Skeletal muscle satellite cell (primary cell): Measurements from ENCODE around the gene PAPPA2.

Experiments used
- H3K27me3 ChIP-seq: 2 replicates; pipeline ENCODE4 v1.7.0; 2013; ENCODE audit warnings: low read length; ENCODE audit not compliant: control insufficient read depth, insufficient read depth
- H3K36me3 ChIP-seq: 2 replicates; pipeline ENCODE4 v1.7.0; 2013; ENCODE audit warnings: mild to moderate bottlenecking, control low read depth, low read length; ENCODE audit not compliant: insufficient read depth
- H3K4me1 ChIP-seq: 2 replicates; pipeline ENCODE4 v1.7.0; 2013; ENCODE audit warnings: low read length; ENCODE audit not compliant: control insufficient read depth, insufficient read depth
- H3K4me2 ChIP-seq: 2 replicates; pipeline ENCODE4 v1.7.0; 2013; ENCODE audit warnings: mild to moderate bottlenecking, low read length
- H3K4me3 ChIP-seq: 2 replicates; pipeline ENCODE4 v1.7.0; 2013; ENCODE audit warnings: low read length
- H3K9ac ChIP-seq: 2 replicates; pipeline ENCODE4 v1.7.0; 2013; ENCODE audit warnings: mild to moderate bottlenecking, low read depth, low read length, moderate library complexity
- H3K9me3 ChIP-seq: replicated peaks from 2 replicates; pipeline ENCODE4 v1.7.0; 2013; ENCODE audit warnings: mild to moderate bottlenecking, control low read depth, low read length

The PAPPA2 gene

GRCh38 chr1:176820391-176821031 is 357.5 kb downstream of the PAPPA2 start:
- Histone ChIP-seq H3K27me3 (no peaks in the 10 kb centered on the region), H3K4me2 (no peak overlapping the region), H3K4me3 (no peak overlapping the region), H3K9ac (no peak overlapping the region), H3K4me1 (no peaks in the 10 kb centered on the region), H3K36me3 (no peaks in the 10 kb centered on the region), H3K9me3 (no peaks in the 10 kb centered on the region)

GRCh38 chr1:176826265-176826664 is 363.3 kb downstream of the PAPPA2 start:
- Histone ChIP-seq H3K27me3 (no peaks in the 10 kb centered on the region), H3K4me2 (no peak overlapping the region), H3K36me3 (no peaks in the 10 kb centered on the region), H3K4me1 (no peaks in the 10 kb centered on the region), H3K9ac (no peak overlapping the region), H3K9me3 (no peaks in the 10 kb centered on the region), H3K4me3 (no peak overlapping the region)

- H3K9me3 ChIP-seq = no peaks in the 10 kb centered on the region
- H3K4me1 ChIP-seq = no peaks in the 10 kb centered on the region
- H3K27me3 ChIP-seq = no peaks in the 10 kb centered on the region
- H3K9ac ChIP-seq = no peak overlapping the region
- H3K4me3 ChIP-seq = no peak overlapping the region
- H3K36me3 ChIP-seq = no peaks in the 10 kb centered on the region
- H3K4me2 ChIP-seq = no peak overlapping the region
Measured at GRCh38 chr1:176829261-176829660, 366.3 kb downstream of the PAPPA2 start.

- Histone ChIP-seq H3K4me3 (no peak overlapping the region), H3K27me3 (no peaks in the 10 kb centered on the region), H3K4me1 (no peaks in the 10 kb centered on the region), H3K9me3 (no peaks in the 10 kb centered on the region), H3K36me3 (no peaks in the 10 kb centered on the region), H3K4me2 (no peak overlapping the region), H3K9ac (no peak overlapping the region)
Measured at GRCh38 chr1:176831150-176831549, 368.2 kb downstream of the PAPPA2 start.

GRCh38 chr1:176837708-176838107 is 374.7 kb downstream of the PAPPA2 start:
- Histone ChIP-seq H3K4me2 (no peak overlapping the region), H3K4me1 (no peaks in the 10 kb centered on the region), H3K9me3 (no peaks in the 10 kb centered on the region), H3K4me3 (no peak overlapping the region), H3K9ac (no peak overlapping the region), H3K36me3 (no peaks in the 10 kb centered on the region), H3K27me3 (no peaks in the 10 kb centered on the region)

GRCh38 chr1:176838276-176838995 is 375.5 kb downstream of the PAPPA2 start:
- Histone ChIP-seq H3K4me2 (no peak overlapping the region), H3K9ac (no peak overlapping the region), H3K27me3 (no peaks in the 10 kb centered on the region), H3K9me3 (no peaks in the 10 kb centered on the region), H3K4me1 (no peaks in the 10 kb centered on the region), H3K4me3 (no peak overlapping the region), H3K36me3 (no peaks in the 10 kb centered on the region)

GRCh38 chr1:176839216-176839615 is 376.2 kb downstream of the PAPPA2 start:
- Histone ChIP-seq H3K4me3 (no peak overlapping the region), H3K9me3 (no peaks in the 10 kb centered on the region), H3K9ac (no peak overlapping the region), H3K4me2 (no peak overlapping the region), H3K4me1 (no peaks in the 10 kb centered on the region), H3K27me3 (no peaks in the 10 kb centered on the region), H3K36me3 (no peaks in the 10 kb centered on the region)

GRCh38 chr1:176841238-176841637 is 378.3 kb downstream of the PAPPA2 start:
- Histone ChIP-seq H3K27me3 (no peaks in the 10 kb centered on the region), H3K4me2 (no peak overlapping the region), H3K4me3 (no peak overlapping the region), H3K9ac (no peak overlapping the region), H3K36me3 (no peaks in the 10 kb centered on the region), H3K9me3 (no peaks in the 10 kb centered on the region), H3K4me1 (no peaks in the 10 kb centered on the region)

- H3K4me3 ChIP-seq = no peak overlapping the region
- no peaks in the 10 kb centered on the region for H3K9me3 ChIP-seq
Measured at GRCh38 chr1:176843352-176844297, 380.6 kb downstream of the PAPPA2 start.

GRCh38 chr1:176847052-176847451 is 384.1 kb downstream of the PAPPA2 start:
- H3K36me3 ChIP-seq = no peaks in the 10 kb centered on the region
- no peak overlapping the region for H3K9ac ChIP-seq
- no peak overlapping the region for H3K4me3 ChIP-seq
- H3K9me3 ChIP-seq = no peaks in the 10 kb centered on the region
- no peaks in the 10 kb centered on the region for H3K27me3 ChIP-seq
- H3K4me2 ChIP-seq = no peak overlapping the region
- no peaks in the 10 kb centered on the region for H3K4me1 ChIP-seq

More at GRCh38 chr1:176843352-176844297, 380.6 kb downstream of the PAPPA2 start:
- Histone ChIP-seq H3K4me1 (no peaks in the 10 kb centered on the region), H3K4me2 (no peak overlapping the region), H3K36me3 (no peaks in the 10 kb centered on the region), H3K9ac (no peak overlapping the region), H3K27me3 (no peaks in the 10 kb centered on the region)

GRCh38 chr1:176849281-176849680 is 386.3 kb downstream of the PAPPA2 start:
- no peaks in the 10 kb centered on the region for H3K9me3 ChIP-seq

More at GRCh38 chr1:176849281-176849680, 386.3 kb downstream of the PAPPA2 start:
- Histone ChIP-seq H3K9ac (no peak overlapping the region), H3K4me1 (no peaks in the 10 kb centered on the region), H3K4me3 (no peak overlapping the region), H3K27me3 (no peaks in the 10 kb centered on the region), H3K36me3 (no peaks in the 10 kb centered on the region), H3K4me2 (no peak overlapping the region)
